ENCODE data around the gene CHORDC1.

- TF ChIP-seq ZNF777 (CRISPR knock-in tag; IDR thresholded peaks at IDR 0.05): no peak
- TF ChIP-seq POLR2AphosphoS5 (IDR thresholded peaks at IDR 0.05; ENCODE audit: low read depth, low read length): no peak
- TF ChIP-seq SMC3 (IDR thresholded peaks at IDR 0.05; ENCODE audit: low read length): no peak
- TF ChIP-seq CTCF (CRISPR knock-in tag; IDR thresholded peaks at IDR 0.05): no peak
- no peak for TF ChIP-seq FOSL1 (CRISPR knock-in tag; IDR thresholded peaks at IDR 0.05; ENCODE audit: borderline replicate concordance)
- no peak for TF ChIP-seq ZNF337 (CRISPR knock-in tag; IDR thresholded peaks at IDR 0.05; ENCODE audit: borderline replicate concordance, low read depth)
- TF ChIP-seq GATAD2A (CRISPR knock-in tag; IDR thresholded peaks at IDR 0.05): no peak
- TF ChIP-seq POLR2A (IDR thresholded peaks at IDR 0.05; ENCODE audit: insufficient read depth in 1 of 2, low read depth in 2 of 2, low read length in 2 of 2): no peak
- no peak for TF ChIP-seq XRCC5 (optimal IDR thresholded peaks at IDR 0.05; ENCODE audit: low read length)
Observed at GRCh38 chr11:90189011-90189410, 33.8 kb downstream of the CHORDC1 start.
